T-cell (primary cell): ENCODE measurements around the gene APC. TPM values are rescaled to one million over a fixed set of nuclear protein-coding genes. Genes with fewer than 3 reads are reported as not detected.

ENCODE experiments used
- ATAC-seq, 4 experiments: fragments of 200-7000 bp in 3 of 4; fragments of 150-1000 bp in 1 of 4; cut with Tn5 transposase; replicated peaks in 1 of 4; 1 replicate in 3 of 4; 2 replicates in 1 of 4; pipeline ENCODE4 v1.10.0; 2021; ENCODE audit warnings: moderate library complexity in 3 of 4, mild to moderate bottlenecking in 2 of 4, moderate number of reproducible peaks in 1 of 4
- CTCF ChIA-PET, 2 donors: fragments of 300-600 bp; sonication (Branson Sonifier 250); formaldehyde crosslinking; loops; one replicate each; lab custom pipeline; 2022; ENCODE audit warnings: antibody characterized with exemption in 2 of 2; lab: Charles Lee
- POLR2A ChIA-PET, 2 donors: fragments of 300-600 bp; sonication (Branson Sonifier 250); formaldehyde crosslinking; loops; one replicate each; lab custom pipeline; 2022; ENCODE audit warnings: antibody characterized with exemption in 2 of 2; lab: Charles Lee
- DNase-seq, 35 experiments: peaks; one replicate each; pipeline versions ENCODE4 v3.0.0 to v3.0.0-alpha.2; 2013 to 2023
- H3K27ac ChIP-seq: one replicate; pipeline ENCODE4 v1.5.1; 2013; ENCODE audit warnings: low read length
- H3K27me3 ChIP-seq, 2 experiments: replicated peaks in 1 of 2; 1 replicate in 1 of 2; 2 replicates in 1 of 2; pipeline versions ENCODE4 v1.6.1 to v1.7.0; 2013; ENCODE audit warnings: low read length in 1 of 2, mixed read lengths in 1 of 2; ENCODE audit not compliant: control insufficient read depth in 2 of 2, insufficient read depth in 2 of 2; ENCODE audit errors: extremely low read depth in 1 of 2
- H3K36me3 ChIP-seq, 2 donors: 1 replicate in 1 of 2; 2 replicates in 1 of 2; pipeline versions ENCODE4 v1.6.1 to v1.7.0; 2013; ENCODE audit warnings: low read length in 1 of 2; ENCODE audit not compliant: control insufficient read depth in 2 of 2, insufficient read depth in 1 of 2; ENCODE audit errors: extremely low read depth in 1 of 2
- H3K4me1 ChIP-seq, 2 experiments: 1 replicate in 1 of 2; 2 replicates in 1 of 2; pipeline versions ENCODE4 v1.6.1 to v1.7.0; 2013; ENCODE audit warnings: low read length in 2 of 2, mixed read lengths in 1 of 2; ENCODE audit not compliant: insufficient read depth in 2 of 2, control insufficient read depth in 1 of 2; ENCODE audit errors: extremely low read depth in 1 of 2
- H3K4me3 ChIP-seq, 2 donors: 1 replicate in 1 of 2; 2 replicates in 1 of 2; pipeline versions ENCODE4 v1.5.1 to v1.7.0; 2013; ENCODE audit warnings: mild to moderate bottlenecking in 2 of 2, low read length in 1 of 2, moderate library complexity in 1 of 2; ENCODE audit not compliant: control insufficient read depth in 1 of 2; ENCODE audit errors: extremely low read depth in 1 of 2
- H3K9me3 ChIP-seq: 2 replicates; pipeline ENCODE4 v1.7.0; 2013
- H3K27ac Mint-ChIP-seq, 2 donors: one replicate each; pipeline ENCODE4 v1.8.0; 2020 to 2021; ENCODE audit warnings: mild to moderate bottlenecking in 2 of 2, mixed read lengths in 2 of 2
- H3K27me3 Mint-ChIP-seq, 2 donors: one replicate each; pipeline ENCODE4 v1.8.0; 2021 to 2022; ENCODE audit warnings: mixed read lengths in 2 of 2
- H3K36me3 Mint-ChIP-seq: one replicate; pipeline ENCODE4 v1.8.0; 2021; ENCODE audit warnings: mixed read lengths
- H3K4me1 Mint-ChIP-seq, 3 donors: one replicate each; pipeline ENCODE4 v1.8.0; 2020 to 2022; ENCODE audit warnings: mixed read lengths in 3 of 3, mild to moderate bottlenecking in 1 of 3
- H3K4me3 Mint-ChIP-seq, 3 donors: one replicate each; pipeline ENCODE4 v1.8.0; 2020 to 2022; ENCODE audit warnings: mild to moderate bottlenecking in 3 of 3, mixed read lengths in 3 of 3, moderate library complexity in 3 of 3
- H3K9me3 Mint-ChIP-seq, 3 donors: one replicate each; pipeline ENCODE4 v1.8.0; 2020 to 2022; ENCODE audit warnings: mixed read lengths in 3 of 3
- WGBS: methylation state at CpG from one replicate; pipeline ENCODE4 v1.1.5; 2013; ENCODE audit warnings: missing lambda C conversion rate; ENCODE audit not compliant: insufficient coverage; 5-methylcytosine and 5-hydroxymethylcytosine counted together
- total RNA-seq, 35 experiments: library from RNA in 6 of 35; stranded (reverse) in 6 of 35; fragments of 120-200 nt in 1 of 35; gene quantifications; one replicate each; pipeline versions ENCODE4 v1.2.1 to v1.2.4 and lab custom pipeline; 2013 to 2026

APC gene
- total RNA-seq, 5 donors from 2014 or later (not counting 1 experiment from before 2014, with no cell fraction given), result 33.0 to 45.0 (median 39.7) TPM

DNA sequence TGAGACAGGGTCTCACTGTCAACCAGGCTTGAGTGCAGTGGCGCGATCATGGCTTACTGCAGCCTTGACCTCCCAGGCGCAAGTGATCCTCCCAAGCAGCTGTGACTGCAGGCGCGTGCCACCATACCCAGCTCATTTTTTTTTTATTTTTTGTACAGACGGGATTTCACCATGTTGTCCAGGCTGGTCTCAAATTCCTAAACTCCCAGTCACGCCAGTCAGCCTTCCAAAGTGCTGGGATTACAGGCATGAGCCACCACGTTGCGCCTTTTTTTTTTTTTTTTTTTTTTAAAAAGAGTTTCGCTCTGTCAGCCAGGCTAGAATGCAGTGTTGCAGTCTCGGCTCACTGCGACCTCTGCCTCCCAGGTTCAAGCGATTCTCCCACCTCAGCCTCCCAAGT lies 96.3 kb downstream of the APC start:
- ATAC-seq (no peak), DNase-seq (no peak)
- POLR2A ChIA-PET, result interaction anchor here in 1 of 2 donors (0.7 kb wide), 1 partner anchor 142 kb away, joined by 13 read pairs; no protein-coding TSS in a partner anchor
- CTCF ChIA-PET, result interaction anchor here (0.7 kb wide), 4 partner anchors 43 to 161 kb away, joined by 3 to 14 read pairs (median 8); no protein-coding TSS in a partner anchor
- peaks cover 8 to 36% of the 10 kb centered on the region in 2 donors for H3K36me3 ChIP-seq
- H3K4me3 ChIP-seq, result no peak overlapping the region
- no peaks in the 10 kb centered on the region for H3K9me3 ChIP-seq
- Mint-ChIP-seq H3K27ac (no peak overlapping the region), H3K4me1 (no peaks in the 10 kb centered on the region), H3K27me3 (no peaks in the 10 kb centered on the region), H3K4me3 (no peak overlapping the region), H3K36me3 (peaks cover 50% of the 10 kb centered on the region), H3K9me3 (no peaks in the 10 kb centered on the region)
- 100% methylated on average over 5 of the region's 13 CpGs for WGBS
- H3K27ac ChIP-seq, result no peak overlapping the region
- H3K4me1 ChIP-seq, result no peaks in the 10 kb centered on the region
- H3K27me3 ChIP-seq, result no peaks in the 10 kb centered on the region

DNA sequence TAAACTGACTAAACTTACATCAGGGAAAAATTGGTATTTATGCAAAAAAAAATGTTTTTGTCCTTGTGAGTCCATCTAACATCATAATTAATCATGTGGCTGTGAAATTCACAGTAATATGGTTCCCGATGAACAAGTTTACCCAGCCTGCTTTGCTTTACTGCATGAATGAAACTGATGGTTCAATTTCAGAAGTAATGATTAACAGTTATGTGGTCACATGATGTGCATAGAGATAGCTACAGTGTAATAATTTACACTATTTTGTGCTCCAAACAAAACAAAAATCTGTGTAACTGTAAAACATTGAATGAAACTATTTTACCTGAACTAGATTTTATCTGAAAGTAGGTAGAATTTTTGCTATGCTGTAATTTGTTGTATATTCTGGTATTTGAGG lies 106.8 kb downstream of the APC start:
- ChIA-PET CTCF (no interaction called here), POLR2A (interaction anchor here in 1 of 2 donors (0.5 kb wide), 1 partner anchor 16 kb away, joined by 4 read pairs; no protein-coding TSS in a partner anchor)
- WGBS, result no CpG with 5 or more reads among the region's 1 CpG
- Histone ChIP-seq H3K4me1 (no peaks in the 10 kb centered on the region), H3K27me3 (peaks cover 0 to 4% of the 10 kb centered on the region in 2 experiments), H3K9me3 (no peaks in the 10 kb centered on the region), H3K4me3 (no peak overlapping the region), H3K36me3 (peaks cover 2 to 10% of the 10 kb centered on the region in 2 donors), H3K27ac (no peak overlapping the region)
- H3K27ac Mint-ChIP-seq, result no peak overlapping the region
- no peaks in the 10 kb centered on the region for H3K9me3 Mint-ChIP-seq
- H3K36me3 Mint-ChIP-seq, result peaks cover 30% of the 10 kb centered on the region
- H3K27me3 Mint-ChIP-seq, result no peaks in the 10 kb centered on the region
- no peak for DNase-seq
- no peak overlapping the region for H3K4me3 Mint-ChIP-seq
- no peak for ATAC-seq
- peaks cover 4 to 7% (median 4%) of the 10 kb centered on the region in 3 donors for H3K4me1 Mint-ChIP-seq

DNA sequence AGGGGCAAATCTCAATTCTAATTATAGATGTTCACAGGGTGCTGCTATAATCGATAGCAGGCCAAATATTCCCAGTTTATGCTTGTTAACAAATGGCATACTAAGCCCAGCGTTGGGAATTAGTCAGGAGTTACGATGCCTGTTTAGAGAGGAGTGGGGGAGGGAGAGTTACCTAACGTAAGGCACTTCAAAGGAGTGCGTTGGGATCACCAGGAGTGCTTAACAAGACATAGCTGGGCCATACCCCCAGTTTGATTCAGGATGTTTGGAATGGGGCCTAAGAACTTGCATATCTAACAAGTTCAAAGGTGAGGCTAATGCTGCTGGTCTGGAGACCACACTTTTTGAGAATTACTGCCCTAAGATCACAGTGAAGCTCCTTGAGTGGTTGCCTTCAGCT lies 108.9 kb downstream of the APC start:
- POLR2A ChIA-PET, result no interaction called here

DNA sequence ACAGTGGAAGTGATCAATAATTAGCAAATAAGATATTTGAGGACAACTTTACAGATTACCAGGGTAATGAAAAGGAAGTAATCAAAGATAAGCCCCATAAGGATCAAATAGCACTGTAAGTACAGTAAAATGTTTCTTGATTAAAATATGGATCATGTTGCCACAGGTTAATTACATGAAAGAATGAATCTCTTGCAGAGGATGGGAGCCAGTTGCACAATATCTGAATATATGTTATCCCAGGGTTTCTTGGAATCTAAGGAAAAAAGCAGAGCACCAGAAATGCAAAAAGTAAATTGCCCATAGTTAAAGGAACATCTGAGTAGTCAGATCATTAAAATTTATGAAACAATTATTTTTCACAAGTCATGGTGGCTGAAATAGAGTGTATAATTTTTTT lies 109.6 kb downstream of the APC start:
- no peak for DNase-seq
- no peaks in the 10 kb centered on the region for H3K9me3 Mint-ChIP-seq
- peaks cover 4 to 7% (median 4%) of the 10 kb centered on the region in 3 donors for H3K4me1 Mint-ChIP-seq
- H3K4me3 Mint-ChIP-seq, result no peak overlapping the region
- H3K27ac Mint-ChIP-seq, result no peak overlapping the region
- H3K36me3 ChIP-seq, result no peaks in the 10 kb centered on the region
- POLR2A ChIA-PET, result no interaction called here
- peaks cover 0 to 4% of the 10 kb centered on the region in 2 experiments for H3K27me3 ChIP-seq
- no peak for ATAC-seq
- no peak overlapping the region for H3K4me3 ChIP-seq
- H3K27ac ChIP-seq, result no peak overlapping the region
- peaks cover 0 to 3% of the 10 kb centered on the region in 2 donors for H3K27me3 Mint-ChIP-seq
- CTCF ChIA-PET, result no interaction called here
- H3K4me1 ChIP-seq, result no peaks in the 10 kb centered on the region
- no peaks in the 10 kb centered on the region for H3K9me3 ChIP-seq
- H3K36me3 Mint-ChIP-seq, result peaks cover 5% of the 10 kb centered on the region

More for the DNA sequence above, 108.9 kb downstream of the APC start:
- H3K4me3 Mint-ChIP-seq, result no peak overlapping the region
- CTCF ChIA-PET, result interaction anchor here in 1 of 2 donors (0.6 kb wide), 1 partner anchor 136 kb away, joined by 3 read pairs; no protein-coding TSS in a partner anchor
- no peaks in the 10 kb centered on the region for H3K4me1 ChIP-seq
- no peaks in the 10 kb centered on the region for H3K9me3 ChIP-seq
- no peak overlapping the region for H3K27ac Mint-ChIP-seq
- WGBS, result 100% methylated on average over 3 of the region's 5 CpGs
- H3K27me3 Mint-ChIP-seq, result peaks cover 0 to under 1% of the 10 kb centered on the region in 2 donors
- H3K4me1 Mint-ChIP-seq, result peaks cover 4 to 7% (median 4%) of the 10 kb centered on the region in 3 donors
- no peak for DNase-seq
- H3K36me3 Mint-ChIP-seq, result peaks cover 11% of the 10 kb centered on the region
- peaks cover 0 to 4% of the 10 kb centered on the region in 2 experiments for H3K27me3 ChIP-seq
- H3K9me3 Mint-ChIP-seq, result no peaks in the 10 kb centered on the region
- no peak overlapping the region for H3K27ac ChIP-seq
- no peak for ATAC-seq
- H3K4me3 ChIP-seq, result no peak overlapping the region
- no peaks in the 10 kb centered on the region for H3K36me3 ChIP-seq

DNA sequence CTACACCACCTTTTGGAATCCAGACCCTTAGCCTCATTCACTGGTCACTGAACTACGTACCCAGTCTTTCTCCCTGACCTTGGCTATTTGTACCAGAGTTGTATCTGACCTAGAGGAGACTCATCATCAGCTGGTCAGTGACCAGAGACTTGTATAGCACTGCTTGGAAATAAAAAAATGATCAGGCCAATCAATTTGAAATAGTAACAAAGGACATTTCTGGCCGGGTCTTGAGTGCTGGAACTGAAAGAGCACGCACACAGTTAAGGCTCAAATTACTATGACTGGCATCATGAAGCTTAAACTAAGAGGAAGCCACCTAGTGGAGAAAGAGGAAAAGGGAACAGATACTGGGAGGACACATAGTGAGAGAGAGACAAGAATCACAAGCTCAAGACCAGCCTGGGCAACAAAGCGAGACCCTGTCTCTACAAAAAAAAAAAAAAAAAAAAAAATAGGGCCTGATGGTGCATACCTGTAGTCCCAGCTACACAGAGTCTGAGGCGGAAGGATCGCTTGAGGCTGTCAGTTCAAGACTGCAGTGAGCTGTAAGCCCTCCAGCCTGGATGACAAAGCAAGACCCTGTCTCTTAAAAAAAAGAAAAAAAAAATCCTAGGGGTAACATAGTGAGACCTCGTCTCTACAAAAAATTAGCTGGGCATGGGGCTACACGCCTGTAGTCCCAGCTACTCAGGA lies 110.6 kb downstream of the APC start:
- no peaks in the 10 kb centered on the region for H3K9me3 ChIP-seq
- peak in 3 of 35 experiments; percentile 11 to 66 (median 12) for DNase-seq
- no peak overlapping the region for H3K4me3 Mint-ChIP-seq
- H3K36me3 Mint-ChIP-seq, result peaks cover 3% of the 10 kb centered on the region
- H3K4me1 Mint-ChIP-seq, result peaks cover 4 to 7% (median 4%) of the 10 kb centered on the region in 3 donors
- no peak overlapping the region for H3K4me3 ChIP-seq
- CTCF ChIA-PET, result interaction anchor here (0.5 to 1.4 kb wide), 41 partner anchors 11 to 1460 kb away, joined by 3 to 15 read pairs (median 3); partner anchors contain the start of genes SRP19 (in 2 of the 2) and DCP2 (in 1 of the 2)
- no peaks in the 10 kb centered on the region for H3K9me3 Mint-ChIP-seq
- 73% methylated on average over 3 of the region's 8 CpGs for WGBS
- no peaks in the 10 kb centered on the region for H3K4me1 ChIP-seq
- no peak overlapping the region for H3K27ac ChIP-seq
- POLR2A ChIA-PET, result interaction anchor here (0.6 kb wide), 3 partner anchors 9 to 192 kb away, joined by 3 to 7 read pairs (median 6); no protein-coding TSS in a partner anchor
- H3K27me3 ChIP-seq, result peaks cover 0 to 4% of the 10 kb centered on the region in 2 experiments
- peak; percentile 93 to 99 (median 96) for ATAC-seq
- no peaks in the 10 kb centered on the region for H3K36me3 ChIP-seq
- H3K27me3 Mint-ChIP-seq, result peaks cover 0 to 3% of the 10 kb centered on the region in 2 donors
- H3K27ac Mint-ChIP-seq, result no peak overlapping the region

DNA sequence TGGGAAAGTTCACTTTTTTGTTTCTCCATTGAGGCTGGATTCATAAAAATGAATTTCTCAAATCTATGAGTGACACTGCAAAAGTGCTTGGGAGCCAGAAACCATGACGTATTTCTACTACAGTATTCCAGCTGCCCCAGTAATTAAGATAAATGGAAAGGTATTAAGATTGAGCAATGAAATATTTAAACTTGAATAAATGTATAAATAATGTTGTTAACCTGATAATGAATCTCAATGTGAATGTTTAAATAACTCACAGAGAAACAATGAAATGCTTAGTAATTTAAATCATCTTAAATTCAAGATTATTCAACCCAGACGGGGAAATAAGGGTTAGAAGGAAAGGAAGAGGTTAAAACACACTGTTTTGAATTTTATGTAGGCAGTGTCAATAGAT lies 112.2 kb downstream of the APC start:
- CTCF ChIA-PET, result no interaction called here
- DNase-seq (no peak), ATAC-seq (no peak)
- Histone ChIP-seq H3K4me1 (no peaks in the 10 kb centered on the region), H3K9me3 (no peaks in the 10 kb centered on the region), H3K27ac (no peak overlapping the region), H3K27me3 (peaks cover 0 to 4% of the 10 kb centered on the region in 2 experiments), H3K4me3 (no peak overlapping the region), H3K36me3 (no peaks in the 10 kb centered on the region)
- Mint-ChIP-seq H3K36me3 (peaks cover 5% of the 10 kb centered on the region), H3K9me3 (peaks cover 4 to 11% (median 9%) of the 10 kb centered on the region in 3 donors), H3K27ac (no peak overlapping the region), H3K4me3 (no peak overlapping the region), H3K4me1 (peaks cover 4 to 7% (median 4%) of the 10 kb centered on the region in 3 donors), H3K27me3 (peaks cover 7 to 10% of the 10 kb centered on the region in 2 donors)
- POLR2A ChIA-PET, result no interaction called here
- WGBS, result no CpG with 5 or more reads among the region's 2 CpGs
